Right lobe of liver (tissue), 6 donors: ENCODE results near the gene LTO1. TPM values are rescaled to one million over a fixed set of nuclear protein-coding genes. Genes with fewer than 3 reads are reported as not detected.

ENCODE experiments used
- ATAC-seq, 4 donors: fragments of 200-7000 bp; cut with Tn5 transposase; one replicate each; pipeline ENCODE4 v1.9.1; 2020; ENCODE audit warnings: mild to moderate bottlenecking in 4 of 4, moderate library complexity in 4 of 4
- DNase-seq, 3 donors: peaks; one replicate each; pipeline ENCODE4 v3.0.0-alpha.2; 2020
- H3K27ac ChIP-seq, 3 donors: fragments of 200-600 bp; one replicate each; pipeline ENCODE4 v1.8.0; 2022
- H3K27me3 ChIP-seq, 2 donors: fragments of 200-600 bp; one replicate each; pipeline ENCODE4 v1.8.0; 2022
- H3K36me3 ChIP-seq, 4 donors: fragments of 200-600 bp; sonication (generic) in 1 of 4; one replicate each; pipeline versions ENCODE4 v1.5.1 to v1.8.0; 2017 to 2022; ENCODE audit warnings: control low read depth in 1 of 4
- H3K4me1 ChIP-seq, 4 donors: fragments of 200-600 bp; sonication (generic) in 1 of 4; one replicate each; pipeline versions ENCODE4 v1.5.1 to v1.8.0; 2017 to 2022; ENCODE audit warnings: control low read depth in 1 of 4
- H3K4me3 ChIP-seq, 3 donors: fragments of 200-600 bp; one replicate each; pipeline ENCODE4 v1.8.0; 2022
- H3K9me3 ChIP-seq, 4 donors: fragments of 200-600 bp; sonication (generic) in 1 of 4; one replicate each; pipeline versions ENCODE4 v1.5.1 to v1.8.0; 2017 to 2022; ENCODE audit warnings: control low read depth in 1 of 4
- CTCF ChIP-seq, 4 donors: fragments of 200-600 bp in 3 of 4; fragments of 450-650 bp in 1 of 4; IDR thresholded peaks; one replicate each; pipeline versions ENCODE4 v1.5.1 to v1.8.0; 2016 to 2022; ENCODE audit warnings: antibody characterized with exemption in 4 of 4, mild to moderate bottlenecking in 2 of 4
- POLR2A ChIP-seq: fragments of 450-650 bp; IDR thresholded peaks from one replicate; pipeline ENCODE4 v1.6.1; 2017; ENCODE audit warnings: antibody characterized with exemption, mild to moderate bottlenecking
- WGBS: methylation state at CpG from one replicate; pipeline ENCODE4 v1.1.6; 2018; ENCODE audit warnings: low coverage, low lambda C conversion rate; ENCODE audit not compliant: insufficient coverage; ENCODE audit errors: missing lambda C conversion rate; 5-methylcytosine and 5-hydroxymethylcytosine counted together
- intact Hi-C, 2 donors: fragments of 100-400 bp; cut with DNase I; formaldehyde crosslinking; loops; one replicate each; pipeline versions ENCODE4 v1.11.2 to v1.14.1; 2022
- total RNA-seq, 6 experiments: library from RNA; depleted of rRNA in 2 of 6; stranded (reverse); fragments of >200 nt in 2 of 6; fragmentation: NEBNext Ultra II Directional in 3 of 6; extraction: Animal tissue kit (Norgen Biotek cat#: 25700) in 3 of 6; gene quantifications; one replicate each; pipeline versions ENCODE4 v1.1.0 to v1.2.4, GENCODE V29; 2016 to 2023
- donor health status: DM: no; HTN: yes; CAD: no.
- donor health status: DM: no; HTN: no; CAD: no.
- donor health status: DM: no; HTN: no; CAD: no.
- donor health status: DM: no; HTN: yes; CAD: no.
- donor health status: DM: no; HTN: yes; CAD: no.

LTO1 gene
- total RNA-seq, 6 experiments from 2014 or later: 4.1 to 7.9 (median 5.6) TPM

GRCh38 chr11:69702769-69703452, 27.8 kb upstream of the LTO1 start:
- Histone ChIP-seq H3K27me3 (peaks cover 9 to 33% of the 10 kb centered on the region in 2 donors), H3K4me1 (peaks cover 0 to 11% (median 5%) of the 10 kb centered on the region in 4 donors), H3K36me3 (no peaks in the 10 kb centered on the region), H3K27ac (no peak overlapping the region), H3K4me3 (no peak overlapping the region), H3K9me3 (no peaks in the 10 kb centered on the region)
- ATAC-seq (no peak), DNase-seq (no peak)
- WGBS: 18% methylated on average over 22 of the region's 45 CpGs
- TF ChIP-seq CTCF (IDR thresholded peaks at IDR 0.05) (no peak), POLR2A (no peak)
- intact Hi-C loops: no loop called here

- Histone ChIP-seq H3K36me3 (no peaks in the 10 kb centered on the region), H3K27me3 (peaks cover 9 to 33% of the 10 kb centered on the region in 2 donors)
Measured at GRCh38 chr11:69702239-69702691, 27.1 kb upstream of the LTO1 start.

GRCh38 chr11:69700278-69701140, 25.4 kb upstream of the LTO1 start:
- ATAC-seq (peak; percentile 92 to 95 (median 94)), DNase-seq (peak; percentile 85 to 91 (median 90))
- Histone ChIP-seq H3K27ac (no peak overlapping the region), H3K27me3 (peaks cover 9 to 31% of the 10 kb centered on the region in 2 donors), H3K4me1 (peaks cover 0 to 11% (median 5%) of the 10 kb centered on the region in 4 donors), H3K4me3 (no peak overlapping the region), H3K9me3 (no peaks in the 10 kb centered on the region), H3K36me3 (no peaks in the 10 kb centered on the region)
- TF ChIP-seq POLR2A (no peak), CTCF (IDR thresholded peaks at IDR 0.05) (no peak)
- 11% methylated on average over 16 of the region's 20 CpGs for WGBS
- intact Hi-C loops: no loop called here

More at GRCh38 chr11:69702239-69702691, 27.1 kb upstream of the LTO1 start:
- ATAC-seq (no peak), DNase-seq (no peak)
- WGBS: 10% methylated on average over 4 of the region's 35 CpGs
- no peak overlapping the region for H3K27ac ChIP-seq
- TF ChIP-seq CTCF (IDR thresholded peaks at IDR 0.05) (no peak), POLR2A (no peak)
- no peak overlapping the region for H3K4me3 ChIP-seq
- intact Hi-C loops: no loop called here
- no peaks in the 10 kb centered on the region for H3K9me3 ChIP-seq
- H3K4me1 ChIP-seq: peaks cover 0 to 11% (median 5%) of the 10 kb centered on the region in 4 donors

- H3K36me3 ChIP-seq: no peaks in the 10 kb centered on the region
- H3K4me1 ChIP-seq: peaks cover 0 to 11% (median 5%) of the 10 kb centered on the region in 4 donors
- no peak overlapping the region for H3K27ac ChIP-seq
- no peak overlapping the region for H3K4me3 ChIP-seq
- intact Hi-C loops: loop anchor here in 1 of 2 donors (5.0 kb wide), 1 partner anchor 498 kb away; no protein-coding TSS in a partner anchor
- WGBS: no CpG with 5 or more reads among the region's 13 CpGs
- peaks cover 9 to 19% of the 10 kb centered on the region in 2 donors for H3K27me3 ChIP-seq
- ATAC-seq (no peak), DNase-seq (no peak)
- TF ChIP-seq POLR2A (no peak), CTCF (IDR thresholded peaks at IDR 0.05) (no peak)
- H3K9me3 ChIP-seq: no peaks in the 10 kb centered on the region
Measured at GRCh38 chr11:69699213-69699612, 24.1 kb upstream of the LTO1 start.
